Endothelial cell of coronary artery (primary cell): ENCODE data around the gene MYADML2. TPM values are rescaled to one million over a fixed set of nuclear protein-coding genes. Genes with fewer than 3 reads are reported as not detected.

Source experiments
- total RNA-seq: library from RNA; depleted of rRNA; stranded (reverse); fragments of >200 nt; gene quantifications from 2 replicates; pipeline ENCODE4 v1.2.3, GENCODE V29; 2014

Gene MYADML2
- not detected in 2 replicates for total RNA-seq

GRCh38 chr17:81947189-81947588 lies at the start of gene MYADML2:
TSS of gene MYADML2 (minus strand) at chr17:81947233. CDS start at chr17:81941741, 5,492 bp downstream.

GRCh38 chr17:81977211-81977808 lies 30.3 kb upstream of the MYADML2 start, which contains the start of gene ASPSCR1:
TSS of gene ASPSCR1 (plus strand) at chr17:81977629. CDS start at chr17:81977647, 18 bp downstream.

GRCh38 chr17:81961087-81961511 lies 14.1 kb upstream of the MYADML2 start, which contains the start of gene NOTUM:
TSS of gene NOTUM (minus strand) at chr17:81961187. CDS start at chr17:81960909, 278 bp downstream.

GRCh38 chr17:81927653-81928543 lies 19.1 kb downstream of the MYADML2 start, which contains the start of gene MAFG:
TSS of gene MAFG (minus strand) at chr17:81927735. CDS start at chr17:81923185, 4,550 bp downstream.

GRCh38 chr17:81917565-81918332 lies 29.3 kb downstream of the MYADML2 start, which contains the start of gene SIRT7:
TSS of gene SIRT7 (minus strand) at chr17:81918176. CDS start at chr17:81918131, 45 bp downstream.

GRCh38 chr17:81911277-81911961 lies 35.6 kb downstream of the MYADML2 start, which contains the start of gene PCYT2:
TSS of gene PCYT2 (minus strand) at chr17:81911399. CDS start at chr17:81911355, 44 bp downstream.

GRCh38 chr17:81902023-81902652 lies 44.9 kb downstream of the MYADML2 start, which contains the start of gene NPB:
TSS of gene NPB (plus strand) at chr17:81902238. CDS start at chr17:81902278, 40 bp downstream.

Other genes with a start within 250 kb of the MYADML2 start
- 8.5 and 14.1 TPM in 2 replicates for gene MRPL12, start 243.9 kb downstream of the MYADML2 start, total RNA-seq
- gene SLC25A10, start 234.9 kb downstream of the MYADML2 start, total RNA-seq: 10.6 and 22.9 TPM in 2 replicates
- gene GCGR, start 143.1 kb downstream of the MYADML2 start, total RNA-seq: not detected in 2 replicates
- 114 and 175 TPM in 2 replicates for gene MCRIP1, start 113.9 kb downstream of the MYADML2 start, total RNA-seq
- gene PPP1R27, start 112.2 kb downstream of the MYADML2 start, total RNA-seq: not detected in 2 replicates
- 710 and 947 TPM in 2 replicates for gene P4HB, start 86.7 kb downstream of the MYADML2 start, total RNA-seq
- 103 and 167 TPM in 2 replicates for gene ARHGDIA, start 75.9 kb downstream of the MYADML2 start, total RNA-seq
- 171 and 230 TPM in 2 replicates for gene ALYREF, start 55.6 kb downstream of the MYADML2 start, total RNA-seq
- 187 and 197 TPM in 2 replicates for gene ANAPC11, start 55.5 kb downstream of the MYADML2 start, total RNA-seq
- gene NPB, start 45.0 kb downstream of the MYADML2 start, total RNA-seq: 0.27 and 0.28 TPM in 2 replicates
- 19.9 and 25.6 TPM in 2 replicates for gene PCYT2, start 35.8 kb downstream of the MYADML2 start, total RNA-seq
- 15.0 and 18.5 TPM in 2 replicates for gene SIRT7, start 29.1 kb downstream of the MYADML2 start, total RNA-seq
- gene MAFG, start 19.5 kb downstream of the MYADML2 start, total RNA-seq: 14.0 and 18.6 TPM in 2 replicates
- gene PYCR1, start 9.9 kb downstream of the MYADML2 start, total RNA-seq: 89.6 and 118 TPM in 2 replicates
- gene NOTUM, start 14.0 kb upstream of the MYADML2 start, total RNA-seq: under 0.01 TPM in 1 of 2 replicates, not detected in the other
- gene ASPSCR1, start 30.4 kb upstream of the MYADML2 start, total RNA-seq: 21.8 and 22.2 TPM in 2 replicates
- gene CENPX, start 75.6 kb upstream of the MYADML2 start, total RNA-seq: 22.3 and 48.6 TPM in 2 replicates
- gene LRRC45, start 76.1 kb upstream of the MYADML2 start, total RNA-seq: 15.3 and 21.4 TPM in 2 replicates
- 21.1 and 32.0 TPM in 2 replicates for gene RAC3, start 84.4 kb upstream of the MYADML2 start, total RNA-seq
- gene DCXR, start 90.5 kb upstream of the MYADML2 start, total RNA-seq: 29.9 and 42.8 TPM in 2 replicates
- 18.1 and 28.5 TPM in 2 replicates for gene RFNG, start 104.6 kb upstream of the MYADML2 start, total RNA-seq
- 105 and 107 TPM in 2 replicates for gene GPS1, start 104.7 kb upstream of the MYADML2 start, total RNA-seq
- gene DUS1L, start 118.6 kb upstream of the MYADML2 start, total RNA-seq: 58.5 and 69.6 TPM in 2 replicates
- 49.5 and 52.8 TPM in 2 replicates for gene FASN, start 151.0 kb upstream of the MYADML2 start, total RNA-seq